GM12878 (cell line): ENCODE results near the gene TPRA1. TPM values are rescaled to one million over a fixed set of nuclear protein-coding genes. Genes with fewer than 3 reads are reported as not detected.

ENCODE experiments used
- ATAC-seq: fragments of 200-7000 bp; cut with Tn5 transposase; 3 replicates; pipeline ENCODE4 v1.9.1; 2020; ENCODE audit warnings: mild to moderate bottlenecking, moderate library complexity
- BruUV-seq: library from RNA; stranded (reverse); fragments of 400-500 nt; replicated peaks from 2 replicates; lab custom pipeline; 2021; lab: Mats Ljungman, UMichigan
- CTCF ChIA-PET: fragments of 300-600 bp; sonication (Branson Sonifier 250); formaldehyde crosslinking; extraction: SDS; loops from one replicate; lab custom pipeline; 2021; ENCODE audit warnings: inconsistent platforms; lab: Yijun Ruan, JAX
- POLR2A ChIA-PET: fragments of 350-600 bp; formaldehyde crosslinking; extraction: SDS; loops from one replicate; lab custom pipeline; 2021; ENCODE audit warnings: inconsistent platforms; lab: Charles Lee
- RAD21 ChIA-PET: fragments of 300-600 bp; sonication (Branson Sonifier 250); formaldehyde crosslinking; loops from one replicate; lab custom pipeline; 2023; ENCODE audit warnings: antibody characterized with exemption; ENCODE audit not compliant: unreplicated experiment; lab: Charles Lee
- SMC1A ChIA-PET: fragments of 300-600 bp; sonication (Branson Sonifier 250); formaldehyde crosslinking; loops from one replicate; lab custom pipeline; 2023; ENCODE audit not compliant: unreplicated experiment, uncharacterized antibody; lab: Charles Lee
- DNase-seq: peaks from one replicate; pipeline ENCODE4 v3.0.0-alpha.2; 2011; ENCODE audit warnings: low read depth, low spot score
- FAIRE-seq: peaks from 3 replicates; lab custom pipeline; 2011; peaks lifted over from hg19 to GRCh38; lab: Jason Lieb, UNC
- H2AFZ ChIP-seq: 2 replicates; pipeline ENCODE4 v1.6.0; 2011; ENCODE audit warnings: low read depth, low read length, control low read depth; ENCODE audit not compliant: control insufficient read depth
- H3K27ac ChIP-seq: 2 replicates; pipeline ENCODE4 v1.5.1; 2011; ENCODE audit warnings: control low read depth; ENCODE audit not compliant: control insufficient read depth, insufficient read depth
- H3K27me3 ChIP-seq, 2 experiments: replicated peaks in 1 of 2; 2 replicates each; pipeline versions ENCODE4 v1.6.0 to v1.6.1; 2011; ENCODE audit warnings: low read length in 1 of 2; ENCODE audit not compliant: control insufficient read depth in 2 of 2, insufficient read depth in 2 of 2
- H3K36me3 ChIP-seq, 2 experiments: 2 replicates each; pipeline ENCODE4 v1.5.1; 2011; ENCODE audit warnings: low read length in 1 of 2; ENCODE audit not compliant: control insufficient read depth in 2 of 2, insufficient read depth in 2 of 2
- H3K4me1 ChIP-seq: 2 replicates; pipeline ENCODE4 v1.6.1; 2011; ENCODE audit warnings: mild to moderate bottlenecking, low read length, moderate library complexity, mixed read lengths; ENCODE audit not compliant: control insufficient read depth, insufficient read depth
- H3K4me2 ChIP-seq: 2 replicates; pipeline ENCODE4 v1.6.0; 2011; ENCODE audit warnings: control low read depth; ENCODE audit not compliant: control insufficient read depth, insufficient read depth
- H3K4me3 ChIP-seq: fragments of 200-600 bp; sonication (generic); 2 replicates; pipeline ENCODE4 v1.5.1; 2016
- H3K79me2 ChIP-seq: 2 replicates; pipeline ENCODE4 v1.6.0; 2011; ENCODE audit warnings: low read length; ENCODE audit not compliant: control insufficient read depth, insufficient read depth
- H3K9ac ChIP-seq: 2 replicates; pipeline ENCODE4 v1.8.0; 2011; ENCODE audit warnings: low read length, control low read depth, mixed read lengths; ENCODE audit not compliant: control insufficient read depth, insufficient read depth
- H3K9me3 ChIP-seq: replicated peaks from 3 replicates; pipeline ENCODE4 v1.5.1; 2011; ENCODE audit warnings: mild to moderate bottlenecking, low read length; ENCODE audit not compliant: control insufficient read depth, insufficient read depth
- H4K20me1 ChIP-seq: 2 replicates; pipeline ENCODE4 v1.6.0; 2011; ENCODE audit not compliant: control insufficient read depth, insufficient read depth
- CBX3 ChIP-seq: fragments of 200-600 bp; sonication (generic); IDR thresholded peaks from 2 replicates; pipeline ENCODE4 v1.6.1; 2016; ENCODE audit warnings: low read depth, borderline replicate concordance
- CEBPB ChIP-seq, 2 experiments: fragments of 150-350 bp in 1 of 2; IDR thresholded peaks; 2 replicates each; pipeline ENCODE4 v1.6.1; 2012 to 2014; ENCODE audit warnings: low read depth in 2 of 2, low read length in 2 of 2, borderline replicate concordance in 1 of 2, inconsistent platforms in 1 of 2
- EED ChIP-seq: sonication (generic); IDR thresholded peaks from 2 replicates; pipeline ENCODE4 v1.6.1; 2016; ENCODE audit warnings: antibody characterized with exemption, low read depth
- EP300 ChIP-seq, 2 experiments: fragments of 150-350 bp in 1 of 2; IDR thresholded peaks; 2 replicates each; pipeline ENCODE4 v1.6.1; 2011 to 2012; ENCODE audit warnings: low read depth in 2 of 2, low read length in 2 of 2, borderline replicate concordance in 1 of 2, improper control_type of control experiment in 1 of 2, inconsistent platforms in 1 of 2; ENCODE audit not compliant: control insufficient read depth in 1 of 2
- FOXM1 ChIP-seq: IDR thresholded peaks from 2 replicates; pipeline ENCODE4 v1.6.1; 2012; ENCODE audit warnings: low read depth, mild to moderate bottlenecking, inconsistent platforms, low read length, moderate library complexity
- HDAC6 ChIP-seq: fragments of 200-600 bp; sonication (generic); IDR thresholded peaks from one replicate; pipeline ENCODE4 v1.8.0; 2017; ENCODE audit warnings: antibody characterized with exemption; ENCODE audit not compliant: unreplicated experiment
- NR2C2 ChIP-seq: IDR thresholded peaks from 2 replicates; pipeline ENCODE4 v1.6.1; 2011; ENCODE audit warnings: borderline replicate concordance, low read depth; ENCODE audit not compliant: control insufficient read depth, insufficient read length
- NRF1 ChIP-seq: conservative IDR thresholded peaks from 2 replicates; pipeline ENCODE4 v1.6.1; 2011; ENCODE audit warnings: mild to moderate bottlenecking, low read depth, low read length, improper control_type of control experiment
- STAT1 ChIP-seq: fragments of 450-650 bp; conservative IDR thresholded peaks from 2 replicates; pipeline ENCODE4 v1.6.1; 2014; ENCODE audit warnings: antibody characterized with exemption, mild to moderate bottlenecking
- SUPT20H ChIP-seq: IDR thresholded peaks from 2 replicates; pipeline ENCODE4 v1.6.1; 2011; ENCODE audit warnings: low read depth, mild to moderate bottlenecking, low read length, moderate library complexity, borderline replicate concordance; ENCODE audit not compliant: control insufficient read depth
- ZNF24 ChIP-seq: fragments of 450-650 bp; IDR thresholded peaks from 2 replicates; pipeline ENCODE4 v1.6.1; 2017; ENCODE audit warnings: antibody characterized with exemption, mild to moderate bottlenecking
- ZNF384 ChIP-seq: IDR thresholded peaks from 2 replicates; pipeline ENCODE4 v1.6.1; 2012; ENCODE audit warnings: low read depth, mild to moderate bottlenecking, low read length, improper control_type of control experiment, borderline replicate concordance
- WGBS: methylation state at CpG from one replicate; pipeline ENCODE4 v1.1.6; 2016; ENCODE audit warnings: low lambda C conversion rate; ENCODE audit not compliant: insufficient replicate concordance, insufficient coverage; ENCODE audit errors: missing lambda C conversion rate; 5-methylcytosine and 5-hydroxymethylcytosine counted together
- in situ Hi-C: fragments of 300-500 bp; cut with MboI; formaldehyde crosslinking; loops from 9 replicates; pipeline ENCODE4 v1.14.3; 2018; ENCODE audit warnings: mixed read lengths
- intact Hi-C: fragments of 100-400 bp; cut with micrococcal nuclease; formaldehyde crosslinking; loops from one replicate; pipeline ENCODE4 v1.14.2; 2022; ENCODE audit not compliant: unreplicated experiment
- polyA plus RNA-seq, 11 experiments: library from polyadenylated mRNA; depleted of rRNA in 4 of 11; unstranded in 6 of 11; stranded (reverse) in 5 of 11; fragments of >200 nt; fragmentation: Nextera tagmentation in 4 of 11; fragmentation: Illumina TruSeq in 1 of 11; extraction: Ambion mirVana in 4 of 11; extraction: Trizol in 1 of 11; gene quantifications; 1 replicate in 1 of 11; 2 replicates in 10 of 11; pipeline versions ENCODE4 v1.2.1 to v1.2.3, GENCODE V29; 2011 to 2016; ENCODE audit warnings: inconsistent platforms in 2 of 11, missing spikeins in 2 of 11, low read depth in 1 of 11
- total RNA-seq, 4 experiments: library from RNA; depleted of rRNA in 3 of 4; stranded (reverse); fragments of >200 nt in 3 of 4; fragmentation: Illumina TruSeq in 1 of 4; extraction: Trizol in 1 of 4; gene quantifications; 2 replicates each; pipeline versions ENCODE4 v1.2.1 to v1.2.3, GENCODE V29; 2013 to 2021
- TF ChIP-seq, protein P1 (sequence below): IDR thresholded peaks from 2 replicates; pipeline ENCODE4 v1.6.1; 2012; ENCODE audit warnings: mild to moderate bottlenecking, low read depth, low read length
- TF ChIP-seq, protein P2 (sequence below): IDR thresholded peaks from 2 replicates; pipeline ENCODE4 v1.6.1; 2011; ENCODE audit warnings: low read depth, low read length, improper control_type of control experiment, borderline replicate concordance
- TF ChIP-seq, protein P3 (sequence below): fragments of 450-650 bp; IDR thresholded peaks from 2 replicates; pipeline ENCODE4 v1.6.1; 2016; ENCODE audit warnings: mild to moderate bottlenecking, moderate library complexity, borderline replicate concordance

TPRA1 gene
- total and polyA plus RNA-seq, 10 of the 15 experiments (the other 5 are each of a cell fraction or from before 2014, with no cell fraction given) = 1.8 to 39.6 (median 26.6) TPM

DNA sequence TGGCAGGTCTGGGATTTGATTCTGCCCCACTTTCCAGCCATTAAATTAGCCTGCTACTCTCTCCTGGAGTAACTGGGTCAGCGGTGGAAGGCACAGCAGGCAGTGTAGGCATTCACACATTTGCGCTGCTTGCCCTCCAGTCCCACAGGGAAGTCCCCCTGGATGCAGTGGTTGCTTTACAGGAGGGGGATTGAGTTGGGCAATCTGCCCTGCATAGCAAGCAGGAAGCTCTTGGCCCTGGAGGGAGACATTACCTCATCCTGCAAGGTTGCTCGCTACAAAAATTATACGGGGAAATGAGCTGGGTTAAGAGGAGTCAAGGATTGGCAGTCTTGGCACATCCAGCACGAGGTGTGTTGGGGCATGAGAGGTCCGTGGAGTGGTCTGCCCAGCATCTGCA lies 22.4 kb upstream of the TPRA1 start:
- H3K4me2 ChIP-seq = no peak overlapping the region
- CTCF ChIA-PET = no interaction called here
- no peak overlapping the region for H3K4me3 ChIP-seq
- no peak overlapping the region for H3K27ac ChIP-seq
- SMC1A ChIA-PET = interaction anchor here (1.0 kb wide), 1 partner anchor 38 kb away, joined by 4 read pairs; no protein-coding TSS in a partner anchor
- POLR2A ChIA-PET = no interaction called here
- RAD21 ChIA-PET = no interaction called here
- BruUV-seq = no TSS peak
- H2AFZ ChIP-seq = no peak overlapping the region
- H3K9me3 ChIP-seq = no peaks in the 10 kb centered on the region
- intact Hi-C loops (no loop called here), in situ Hi-C loops (no loop called here)
- H3K36me3 ChIP-seq = peaks cover 53 to 68% of the 10 kb centered on the region in 2 experiments
- H3K79me2 ChIP-seq = peaks cover 2% of the 10 kb centered on the region
- H3K4me1 ChIP-seq = no peaks in the 10 kb centered on the region; the same call in 1 of the 2 replicates
- FAIRE-seq (no peak), ATAC-seq (no peak), DNase-seq (no peak)
- H4K20me1 ChIP-seq = 0 out of 2 replicates have a peak, but pooled peaks cover 3% of the 10 kb centered on the region
- no peak overlapping the region for H3K9ac ChIP-seq
- 98% methylated on average over 6 of the region's 6 CpGs for WGBS
- H3K27me3 ChIP-seq = no peaks in the 10 kb centered on the region
- TF ChIP-seq, protein P1, sequence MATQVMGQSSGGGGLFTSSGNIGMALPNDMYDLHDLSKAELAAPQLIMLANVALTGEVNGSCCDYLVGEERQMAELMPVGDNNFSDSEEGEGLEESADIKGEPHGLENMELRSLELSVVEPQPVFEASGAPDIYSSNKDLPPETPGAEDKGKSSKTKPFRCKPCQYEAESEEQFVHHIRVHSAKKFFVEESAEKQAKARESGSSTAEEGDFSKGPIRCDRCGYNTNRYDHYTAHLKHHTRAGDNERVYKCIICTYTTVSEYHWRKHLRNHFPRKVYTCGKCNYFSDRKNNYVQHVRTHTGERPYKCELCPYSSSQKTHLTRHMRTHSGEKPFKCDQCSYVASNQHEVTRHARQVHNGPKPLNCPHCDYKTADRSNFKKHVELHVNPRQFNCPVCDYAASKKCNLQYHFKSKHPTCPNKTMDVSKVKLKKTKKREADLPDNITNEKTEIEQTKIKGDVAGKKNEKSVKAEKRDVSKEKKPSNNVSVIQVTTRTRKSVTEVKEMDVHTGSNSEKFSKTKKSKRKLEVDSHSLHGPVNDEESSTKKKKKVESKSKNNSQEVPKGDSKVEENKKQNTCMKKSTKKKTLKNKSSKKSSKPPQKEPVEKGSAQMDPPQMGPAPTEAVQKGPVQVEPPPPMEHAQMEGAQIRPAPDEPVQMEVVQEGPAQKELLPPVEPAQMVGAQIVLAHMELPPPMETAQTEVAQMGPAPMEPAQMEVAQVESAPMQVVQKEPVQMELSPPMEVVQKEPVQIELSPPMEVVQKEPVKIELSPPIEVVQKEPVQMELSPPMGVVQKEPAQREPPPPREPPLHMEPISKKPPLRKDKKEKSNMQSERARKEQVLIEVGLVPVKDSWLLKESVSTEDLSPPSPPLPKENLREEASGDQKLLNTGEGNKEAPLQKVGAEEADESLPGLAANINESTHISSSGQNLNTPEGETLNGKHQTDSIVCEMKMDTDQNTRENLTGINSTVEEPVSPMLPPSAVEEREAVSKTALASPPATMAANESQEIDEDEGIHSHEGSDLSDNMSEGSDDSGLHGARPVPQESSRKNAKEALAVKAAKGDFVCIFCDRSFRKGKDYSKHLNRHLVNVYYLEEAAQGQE = no peak
- TF ChIP-seq, protein P2, sequence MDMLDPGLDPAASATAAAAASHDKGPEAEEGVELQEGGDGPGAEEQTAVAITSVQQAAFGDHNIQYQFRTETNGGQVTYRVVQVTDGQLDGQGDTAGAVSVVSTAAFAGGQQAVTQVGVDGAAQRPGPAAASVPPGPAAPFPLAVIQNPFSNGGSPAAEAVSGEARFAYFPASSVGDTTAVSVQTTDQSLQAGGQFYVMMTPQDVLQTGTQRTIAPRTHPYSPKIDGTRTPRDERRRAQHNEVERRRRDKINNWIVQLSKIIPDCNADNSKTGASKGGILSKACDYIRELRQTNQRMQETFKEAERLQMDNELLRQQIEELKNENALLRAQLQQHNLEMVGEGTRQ = no peak
- TF ChIP-seq SUPT20H = no peak
- no peak for TF ChIP-seq ZNF384
- TF ChIP-seq CBX3 = no peak
- no peak for TF ChIP-seq EED
- no peak for TF ChIP-seq STAT1
- TF ChIP-seq, protein P3, sequence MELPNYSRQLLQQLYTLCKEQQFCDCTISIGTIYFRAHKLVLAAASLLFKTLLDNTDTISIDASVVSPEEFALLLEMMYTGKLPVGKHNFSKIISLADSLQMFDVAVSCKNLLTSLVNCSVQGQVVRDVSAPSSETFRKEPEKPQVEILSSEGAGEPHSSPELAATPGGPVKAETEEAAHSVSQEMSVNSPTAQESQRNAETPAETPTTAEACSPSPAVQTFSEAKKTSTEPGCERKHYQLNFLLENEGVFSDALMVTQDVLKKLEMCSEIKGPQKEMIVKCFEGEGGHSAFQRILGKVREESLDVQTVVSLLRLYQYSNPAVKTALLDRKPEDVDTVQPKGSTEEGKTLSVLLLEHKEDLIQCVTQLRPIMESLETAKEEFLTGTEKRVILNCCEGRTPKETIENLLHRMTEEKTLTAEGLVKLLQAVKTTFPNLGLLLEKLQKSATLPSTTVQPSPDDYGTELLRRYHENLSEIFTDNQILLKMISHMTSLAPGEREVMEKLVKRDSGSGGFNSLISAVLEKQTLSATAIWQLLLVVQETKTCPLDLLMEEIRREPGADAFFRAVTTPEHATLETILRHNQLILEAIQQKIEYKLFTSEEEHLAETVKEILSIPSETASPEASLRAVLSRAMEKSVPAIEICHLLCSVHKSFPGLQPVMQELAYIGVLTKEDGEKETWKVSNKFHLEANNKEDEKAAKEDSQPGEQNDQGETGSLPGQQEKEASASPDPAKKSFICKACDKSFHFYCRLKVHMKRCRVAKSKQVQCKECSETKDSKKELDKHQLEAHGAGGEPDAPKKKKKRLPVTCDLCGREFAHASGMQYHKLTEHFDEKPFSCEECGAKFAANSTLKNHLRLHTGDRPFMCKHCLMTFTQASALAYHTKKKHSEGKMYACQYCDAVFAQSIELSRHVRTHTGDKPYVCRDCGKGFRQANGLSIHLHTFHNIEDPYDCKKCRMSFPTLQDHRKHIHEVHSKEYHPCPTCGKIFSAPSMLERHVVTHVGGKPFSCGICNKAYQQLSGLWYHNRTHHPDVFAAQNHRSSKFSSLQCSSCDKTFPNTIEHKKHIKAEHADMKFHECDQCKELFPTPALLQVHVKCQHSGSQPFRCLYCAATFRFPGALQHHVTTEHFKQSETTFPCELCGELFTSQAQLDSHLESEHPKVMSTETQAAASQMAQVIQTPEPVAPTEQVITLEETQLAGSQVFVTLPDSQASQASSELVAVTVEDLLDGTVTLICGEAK = no peak
- TF ChIP-seq EP300 (IDR thresholded peaks at IDR 0.05; ENCODE audit: borderline replicate concordance in 1 of 2, control insufficient read depth in 1 of 2, low read depth in 2 of 2, low read length in 2 of 2) = no peak
- no peak for TF ChIP-seq NRF1
- TF ChIP-seq ZNF24 = no peak
- TF ChIP-seq NR2C2 = no peak
- no peak for TF ChIP-seq HDAC6
- TF ChIP-seq FOXM1 = no peak
- TF ChIP-seq CEBPB (IDR thresholded peaks at IDR 0.05; ENCODE audit: borderline replicate concordance in 1 of 2, low read depth in 2 of 2, low read length in 2 of 2) = no peak
